MM.1S (cell line): Measurements from ENCODE around the gene SIL1.
"Not testable (repeated sequence)": the region's sequence is repeated elsewhere in the genome, so short reads cannot be mapped to it uniquely, and the experiment has no call there.

Experiments used
- DNase-seq: peaks from one replicate; pipeline ENCODE4 v3.0.0-alpha.2; 2015
- H2AFZ ChIP-seq: fragments of 300-600 bp; sonication (generic); 2 replicates; pipeline ENCODE4 v1.6.0; 2016; ENCODE audit warnings: antibody characterized with exemption, low read length
- H3F3A ChIP-seq: fragments of 300-600 bp; sonication (generic); 2 replicates; pipeline ENCODE4 v1.6.1; 2016; ENCODE audit warnings: mild to moderate bottlenecking, antibody characterized with exemption, low read length, moderate library complexity, mixed read lengths; ENCODE audit not compliant: insufficient read depth
- H3K27ac ChIP-seq: fragments of 300-600 bp; sonication (generic); 2 replicates; pipeline ENCODE4 v1.5.1; 2016; ENCODE audit warnings: mild to moderate bottlenecking, low read length
- H3K27me3 ChIP-seq: fragments of 300-600 bp; sonication (generic); replicated peaks from 2 replicates; pipeline ENCODE4 v1.6.0; 2016; ENCODE audit warnings: low read length; ENCODE audit not compliant: insufficient read depth
- H3K36me3 ChIP-seq: fragments of 300-600 bp; sonication (generic); replicated peaks from 2 replicates; pipeline ENCODE4 v1.6.1; 2016; ENCODE audit warnings: mild to moderate bottlenecking, low read length, mixed read lengths; ENCODE audit not compliant: insufficient read depth
- H3K4me1 ChIP-seq: fragments of 300-600 bp; sonication (generic); 2 replicates; pipeline ENCODE4 v1.6.1; 2016; ENCODE audit warnings: low read length, mixed read lengths
- H3K4me2 ChIP-seq: fragments of 300-600 bp; sonication (generic); 2 replicates; pipeline ENCODE4 v1.6.0; 2016; ENCODE audit warnings: low read depth, low read length
- H3K4me3 ChIP-seq: fragments of 300-600 bp; sonication (generic); 2 replicates; pipeline ENCODE4 v1.5.1; 2016; ENCODE audit warnings: low read length, mixed read lengths
- H3K79me2 ChIP-seq: fragments of 300-600 bp; sonication (generic); 2 replicates; pipeline ENCODE4 v1.6.1; 2016; ENCODE audit warnings: mixed run types, low read length, mixed read lengths
- H3K9ac ChIP-seq: fragments of 300-600 bp; sonication (generic); 2 replicates; pipeline ENCODE4 v1.6.1; 2016; ENCODE audit warnings: low read length, mixed read lengths
- H3K9me2 ChIP-seq: fragments of 300-600 bp; sonication (generic); replicated peaks from 2 replicates; pipeline ENCODE4 v1.6.1; 2016; ENCODE audit warnings: mild to moderate bottlenecking, low read length, mixed read lengths; ENCODE audit not compliant: insufficient read depth
- H3K9me3 ChIP-seq: fragments of 300-600 bp; sonication (generic); replicated peaks from 2 replicates; pipeline ENCODE4 v1.6.1; 2016; ENCODE audit warnings: mild to moderate bottlenecking, low read length, mixed read lengths; ENCODE audit not compliant: insufficient read depth
- H4K20me1 ChIP-seq: fragments of 300-600 bp; sonication (generic); 2 replicates; pipeline ENCODE4 v1.6.1; 2016; ENCODE audit warnings: mild to moderate bottlenecking, low read length, moderate library complexity, mixed read lengths; ENCODE audit not compliant: insufficient read depth
- EZH2 ChIP-seq: fragments of 300-600 bp; sonication (generic); optimal IDR thresholded peaks from 2 replicates; pipeline ENCODE3; 2017; ENCODE audit warnings: low read depth, mild to moderate bottlenecking, antibody characterized with exemption, low read length, mixed read lengths
- EZH2phosphoT487 ChIP-seq: fragments of 300-600 bp; sonication (generic); IDR thresholded peaks from 2 replicates; pipeline ENCODE4 v1.6.1; 2018; ENCODE audit warnings: antibody characterized with exemption, low read length
- TF ChIP-seq, protein P1 (sequence below): fragments of 300-600 bp; sonication (generic); IDR thresholded peaks from 2 replicates; pipeline ENCODE4 v1.5.1; 2016; ENCODE audit warnings: antibody characterized with exemption, low read length, mixed read lengths

SIL1 gene

GRCh38 chr5:139177809-139178588, 20.2 kb downstream of the SIL1 start:
- peak overlapping the region; percentile 77 for H3K27ac ChIP-seq
- H3K9me3 ChIP-seq, result no peaks in the 10 kb centered on the region
- no peaks in the 10 kb centered on the region for H3K9me2 ChIP-seq
- no peak overlapping the region for H3K4me3 ChIP-seq
- peaks cover 19% of the 10 kb centered on the region for H3F3A ChIP-seq
- peaks cover 21% of the 10 kb centered on the region for H3K4me1 ChIP-seq
- peak overlapping the region; percentile 36 for H3K4me2 ChIP-seq
- peak overlapping the region; percentile 4; the same call in 1 of the 2 replicates for H3K9ac ChIP-seq
- H3K36me3 ChIP-seq, result no peaks in the 10 kb centered on the region
- TF ChIP-seq EZH2phosphoT487, result no peak
- TF ChIP-seq, protein P1, sequence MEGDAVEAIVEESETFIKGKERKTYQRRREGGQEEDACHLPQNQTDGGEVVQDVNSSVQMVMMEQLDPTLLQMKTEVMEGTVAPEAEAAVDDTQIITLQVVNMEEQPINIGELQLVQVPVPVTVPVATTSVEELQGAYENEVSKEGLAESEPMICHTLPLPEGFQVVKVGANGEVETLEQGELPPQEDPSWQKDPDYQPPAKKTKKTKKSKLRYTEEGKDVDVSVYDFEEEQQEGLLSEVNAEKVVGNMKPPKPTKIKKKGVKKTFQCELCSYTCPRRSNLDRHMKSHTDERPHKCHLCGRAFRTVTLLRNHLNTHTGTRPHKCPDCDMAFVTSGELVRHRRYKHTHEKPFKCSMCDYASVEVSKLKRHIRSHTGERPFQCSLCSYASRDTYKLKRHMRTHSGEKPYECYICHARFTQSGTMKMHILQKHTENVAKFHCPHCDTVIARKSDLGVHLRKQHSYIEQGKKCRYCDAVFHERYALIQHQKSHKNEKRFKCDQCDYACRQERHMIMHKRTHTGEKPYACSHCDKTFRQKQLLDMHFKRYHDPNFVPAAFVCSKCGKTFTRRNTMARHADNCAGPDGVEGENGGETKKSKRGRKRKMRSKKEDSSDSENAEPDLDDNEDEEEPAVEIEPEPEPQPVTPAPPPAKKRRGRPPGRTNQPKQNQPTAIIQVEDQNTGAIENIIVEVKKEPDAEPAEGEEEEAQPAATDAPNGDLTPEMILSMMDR, result no peak
- no peak for TF ChIP-seq EZH2
- no peaks in the 10 kb centered on the region for H3K27me3 ChIP-seq
- peak; percentile 75 for DNase-seq
- H3K79me2 ChIP-seq, result peaks cover 9% of the 10 kb centered on the region
- peak overlapping the region; percentile 25 for H2AFZ ChIP-seq
- no peaks in the 10 kb centered on the region for H4K20me1 ChIP-seq

DNA sequence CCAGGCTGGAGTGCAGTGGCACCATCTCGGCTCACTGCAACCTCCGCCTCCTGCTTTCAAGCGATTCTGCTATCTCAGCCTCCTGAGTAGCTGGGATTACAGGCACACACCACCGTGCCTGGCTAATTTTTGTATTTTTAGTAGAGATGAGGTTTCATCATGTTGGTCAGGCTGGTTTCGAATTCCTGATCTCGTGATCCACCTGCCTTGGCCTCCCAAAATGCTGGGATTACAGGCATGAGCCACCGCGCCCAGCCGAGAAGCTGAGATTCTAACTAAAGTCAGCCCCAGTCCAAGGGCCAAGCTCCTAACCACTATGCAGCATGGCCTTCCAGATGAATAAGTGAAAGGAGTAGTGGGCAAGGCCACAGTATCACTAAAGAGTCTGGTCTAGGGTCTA, 20.9 kb downstream of the SIL1 start:
- H3K4me1 ChIP-seq, result peaks cover 21% of the 10 kb centered on the region
- H3K27ac ChIP-seq, result peak overlapping the region; percentile 77
- H3K36me3 ChIP-seq, H3K9me2 ChIP-seq, DNase-seq, H3K9me3 ChIP-seq, H3K27me3 ChIP-seq, H3K79me2 ChIP-seq, H4K20me1 ChIP-seq, H3K4me3 ChIP-seq: not testable (repeated sequence)
- peak overlapping the region; percentile 36 for H3K4me2 ChIP-seq
- H2AFZ ChIP-seq, result peak overlapping the region; percentile 25
- peaks cover 19% of the 10 kb centered on the region for H3F3A ChIP-seq
- H3K9ac ChIP-seq, result peak overlapping the region; percentile 4; the same call in 1 of the 2 replicates

- H3F3A ChIP-seq, result peaks cover 19% of the 10 kb centered on the region
- not testable (repeated sequence) for H3K79me2 ChIP-seq, H3K9me2 ChIP-seq, H3K27ac ChIP-seq, H2AFZ ChIP-seq, H3K9me3 ChIP-seq, H3K36me3 ChIP-seq, H3K4me3 ChIP-seq, H4K20me1 ChIP-seq, DNase-seq, H3K27me3 ChIP-seq, H3K9ac ChIP-seq, H3K4me2 ChIP-seq
- H3K4me1 ChIP-seq, result peaks cover 21% of the 10 kb centered on the region
Measured at GRCh38 chr5:139174382-139174781, 23.8 kb downstream of the SIL1 start.

- peaks cover 9% of the 10 kb centered on the region for H3K79me2 ChIP-seq
- no peaks in the 10 kb centered on the region for H3K9me2 ChIP-seq
- no peak overlapping the region for H3K27ac ChIP-seq
- TF ChIP-seq EZH2phosphoT487, result no peak
- TF ChIP-seq EZH2, result no peak
- TF ChIP-seq, protein P1, result no peak
- H2AFZ ChIP-seq, result no peak overlapping the region
- H3K4me1 ChIP-seq, result no peaks in the 10 kb centered on the region
- H3K9ac ChIP-seq, result no peak overlapping the region
- H4K20me1 ChIP-seq, result no peaks in the 10 kb centered on the region
- H3K4me2 ChIP-seq, result no peak overlapping the region
- no peak overlapping the region for H3K4me3 ChIP-seq
- H3F3A ChIP-seq, result no peaks in the 10 kb centered on the region
- no peak for DNase-seq
- H3K27me3 ChIP-seq, result no peaks in the 10 kb centered on the region
- H3K9me3 ChIP-seq, result no peaks in the 10 kb centered on the region
- H3K36me3 ChIP-seq, result no peaks in the 10 kb centered on the region
Measured at GRCh38 chr5:139171779-139172404, 26.3 kb downstream of the SIL1 start.
